ENCODE data around the gene RCOR3.
"Not testable (repeated sequence)": the region's sequence is repeated elsewhere in the genome, so short reads cannot be mapped to it uniquely, and the experiment has no call there.

The RCOR3 gene

DNA sequence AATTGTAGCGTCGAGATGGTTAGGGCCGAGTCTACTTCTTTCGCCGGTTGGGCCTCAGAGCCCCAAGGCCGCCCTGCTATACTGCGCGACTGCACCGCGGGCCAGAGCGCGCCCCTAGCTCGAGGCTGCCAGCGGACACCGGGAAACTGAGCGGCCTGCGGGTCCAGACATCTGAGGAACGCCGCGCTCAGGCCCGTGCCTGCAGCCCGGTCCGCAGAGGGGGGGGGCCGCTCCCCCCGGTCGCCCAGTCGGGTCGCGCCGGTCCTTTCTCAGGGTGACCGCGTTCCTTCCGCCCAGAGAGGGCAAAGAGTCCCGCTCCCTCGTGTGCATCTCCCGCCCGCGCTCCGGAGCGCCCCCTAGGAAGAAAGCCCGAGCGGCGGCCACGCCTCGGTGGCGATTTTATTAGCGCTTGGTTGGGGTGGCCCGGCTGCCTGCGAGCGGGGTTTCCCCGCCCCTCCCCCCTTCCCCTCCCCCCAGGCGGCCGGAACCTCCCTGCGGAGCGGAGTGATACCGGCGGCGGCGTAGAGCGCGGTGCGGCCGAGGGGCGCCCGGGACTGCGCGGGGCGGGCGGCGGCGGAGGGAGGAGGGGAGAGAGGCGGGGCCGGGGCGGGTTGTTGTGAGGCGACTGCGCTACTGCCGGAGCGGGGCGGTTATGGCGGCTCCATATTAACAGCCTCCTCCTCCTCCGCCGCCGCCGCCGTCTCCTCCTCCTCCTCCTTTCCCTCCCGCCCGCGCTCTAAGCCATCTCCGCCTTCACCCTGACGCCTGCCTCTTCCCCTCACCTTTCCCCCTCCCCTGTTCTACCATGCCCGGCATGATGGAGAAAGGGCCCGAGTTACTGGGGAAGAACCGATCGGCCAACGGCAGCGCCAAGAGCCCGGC is at the start of gene RCOR3:
RCOR3 (plus strand) TSS at position 611 of the 882 bp plus-strand sequence; CDS start at position 806, 195 bp downstream.
- DNase-seq (ENCODE audit: low read depth): peak; percentile 57

DNA sequence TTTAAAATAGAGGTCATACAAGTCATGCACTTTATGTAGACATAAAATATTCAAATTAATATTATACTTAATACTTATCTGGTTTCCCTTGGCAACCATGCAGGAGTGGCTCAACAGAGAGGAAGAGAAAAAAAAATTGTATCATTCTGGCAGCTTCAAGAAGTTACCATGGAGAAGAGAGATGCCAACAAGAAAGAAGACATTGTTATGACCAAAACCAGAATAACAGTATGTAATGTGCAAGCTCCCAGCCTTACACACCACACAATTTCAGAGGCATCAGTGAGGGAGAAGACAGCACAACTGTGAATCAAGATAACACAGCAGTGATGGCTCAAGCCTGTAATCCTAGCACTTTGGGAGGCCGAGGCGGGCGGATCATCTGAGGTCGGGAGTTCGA is 49.1 kb upstream of the RCOR3 start:
- DNase-seq (ENCODE audit: low read depth): no peak

DNA sequence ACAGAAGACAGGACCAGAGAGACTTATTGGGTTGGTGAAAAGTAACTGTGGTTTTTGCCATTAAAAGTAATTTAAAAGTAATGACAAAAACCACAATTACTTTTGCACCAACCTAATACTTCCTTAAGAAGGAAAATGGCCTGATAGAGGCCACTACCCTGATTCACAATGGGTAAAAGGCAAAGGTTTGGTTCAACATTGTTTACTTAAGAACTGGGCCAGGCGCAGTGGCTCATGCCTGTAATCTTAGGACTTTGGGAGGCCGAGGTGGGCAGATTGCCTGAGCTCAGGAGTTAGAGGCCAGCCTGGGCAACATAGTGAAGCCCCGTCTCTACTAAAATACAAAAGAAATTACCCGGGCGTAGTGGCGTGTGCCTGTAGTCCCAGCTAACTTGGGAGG is 48.2 kb upstream of the RCOR3 start:
- no peak for DNase-seq (ENCODE audit: low read depth)

DNA sequence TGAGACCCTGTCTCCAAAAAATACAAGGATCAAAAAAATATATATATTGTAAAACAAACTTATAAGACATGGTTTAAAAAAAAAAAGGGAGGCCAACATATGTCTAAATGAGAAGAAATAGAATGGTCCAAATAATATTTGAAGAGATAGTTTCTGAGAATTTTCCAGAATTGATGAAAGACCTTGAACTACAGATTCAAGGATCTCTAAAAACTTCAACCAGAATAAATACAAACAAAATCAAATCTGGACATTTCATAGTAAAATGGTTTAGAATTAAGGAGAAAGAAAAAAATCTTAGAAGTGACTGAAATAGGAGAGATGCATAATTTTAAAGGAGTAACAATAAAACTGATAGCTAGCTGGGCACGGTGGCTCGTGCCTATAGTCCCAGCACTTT is 45.5 kb upstream of the RCOR3 start:
- no peak for DNase-seq (ENCODE audit: low read depth)

DNA sequence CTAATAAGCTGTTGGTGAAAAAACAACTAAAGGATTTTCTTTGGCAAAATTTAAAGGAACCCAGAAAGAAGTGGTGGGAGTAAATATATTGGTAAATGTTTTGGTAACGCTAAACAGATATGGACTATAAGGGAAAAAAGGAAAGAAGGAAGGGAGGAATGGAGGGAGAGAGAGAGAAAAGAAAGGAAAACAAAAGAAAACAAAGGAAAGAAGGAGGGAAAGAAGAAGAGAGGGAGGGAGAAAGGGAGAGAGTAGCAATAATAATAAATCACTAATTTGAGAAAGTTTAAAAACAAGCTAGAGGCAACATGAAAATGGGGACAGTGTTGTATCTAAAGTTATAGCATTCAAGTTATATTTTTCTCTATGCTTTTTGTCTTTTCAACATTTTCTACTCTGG is 43.6 kb upstream of the RCOR3 start:
- no peak for DNase-seq (ENCODE audit: low read depth)

DNA sequence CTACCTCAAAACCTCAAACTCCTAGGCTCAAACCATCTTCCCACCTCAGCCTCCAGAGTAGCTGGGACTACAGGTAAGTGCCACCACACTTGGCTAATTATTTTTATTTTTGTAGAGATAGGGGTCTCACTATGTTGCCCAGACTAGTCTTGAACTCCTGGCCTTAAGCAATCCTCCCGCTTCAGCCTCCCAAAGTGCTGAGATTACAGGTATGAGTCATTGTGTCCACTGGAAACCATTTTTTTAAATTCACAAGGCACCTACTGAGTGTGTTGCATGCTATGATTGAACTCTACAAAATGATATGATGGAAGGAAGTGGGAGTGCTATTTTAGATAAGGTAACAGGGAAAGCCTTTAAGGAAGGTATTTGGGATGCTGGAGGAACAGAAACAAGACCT is 41.8 kb upstream of the RCOR3 start:
- DNase-seq (ENCODE audit: low read depth): no peak

DNA sequence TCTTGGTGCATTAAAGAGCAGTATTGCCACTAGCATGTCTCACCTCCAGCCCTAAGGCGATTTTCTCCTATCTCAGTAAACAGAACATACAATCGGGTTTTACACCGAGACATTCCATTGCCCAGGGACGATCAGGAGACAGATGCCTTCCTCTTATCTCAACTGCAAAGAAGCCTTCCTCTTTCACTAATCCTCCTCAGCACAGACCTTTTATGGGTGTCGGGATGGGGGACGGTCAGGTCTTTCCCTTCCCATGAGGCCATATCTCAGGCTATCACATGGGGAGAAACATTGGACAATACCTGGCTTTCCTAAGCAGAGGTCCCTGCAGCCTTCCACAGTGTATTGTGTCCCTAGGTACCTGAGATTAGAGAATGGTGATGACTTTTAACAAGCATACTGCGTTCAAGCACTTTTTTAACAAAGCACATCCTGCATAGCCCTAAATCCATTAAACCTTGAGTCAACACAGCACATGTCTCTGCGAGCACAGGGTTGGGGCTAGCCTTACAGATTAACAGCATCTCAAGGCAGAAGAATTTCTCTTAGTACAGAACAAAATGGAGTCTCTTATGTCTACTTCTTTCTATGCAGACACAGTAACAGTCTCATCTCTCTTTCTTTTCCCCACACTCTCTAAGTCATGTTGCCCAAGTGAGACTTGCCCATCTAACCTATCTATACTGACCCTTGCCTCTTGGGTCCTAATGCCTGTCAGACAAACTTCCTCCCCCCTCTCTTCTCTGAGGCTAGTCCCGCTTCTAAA is 36.5 kb upstream of the RCOR3 start:
- not testable (repeated sequence) for DNase-seq (ENCODE audit: low read depth)

DNA sequence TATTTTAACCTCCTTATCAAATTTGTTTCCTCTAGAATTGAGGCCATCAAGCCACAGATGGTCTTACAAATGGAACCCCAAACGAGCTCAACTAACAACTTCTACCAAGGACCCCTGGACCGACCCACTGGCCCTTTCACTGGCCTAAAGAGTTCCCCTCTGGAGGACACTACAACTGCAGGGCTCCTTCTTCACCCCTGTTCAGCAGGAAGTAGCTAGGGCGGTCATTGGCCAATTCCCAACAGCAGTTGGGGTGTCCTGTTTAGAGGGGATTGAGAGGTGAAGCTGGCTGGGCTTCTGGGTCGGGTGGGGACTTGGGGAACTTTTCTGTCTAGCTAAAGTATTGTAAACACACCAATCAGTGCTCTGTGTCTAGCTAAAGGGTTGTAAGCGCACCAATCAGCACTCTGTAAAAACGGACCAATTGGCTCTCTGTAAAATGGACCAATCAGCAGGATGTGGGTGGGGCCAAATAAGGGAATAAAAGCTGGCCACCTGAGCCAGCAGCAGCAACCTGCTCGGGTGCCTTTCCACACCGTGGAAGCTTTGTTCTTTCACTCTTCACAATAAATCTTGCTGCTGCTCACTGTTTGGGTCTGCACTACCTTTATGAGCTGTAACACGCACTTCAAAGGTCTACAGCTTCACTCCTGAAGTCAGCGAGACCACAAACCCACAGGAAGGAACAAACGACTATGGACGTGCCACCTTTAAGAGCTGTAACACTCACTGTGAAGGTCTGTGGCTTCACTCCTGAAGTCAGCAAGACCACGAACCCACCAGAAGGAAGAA is 30.4 kb upstream of the RCOR3 start:
- not testable (repeated sequence) for DNase-seq (ENCODE audit: low read depth)

DNA sequence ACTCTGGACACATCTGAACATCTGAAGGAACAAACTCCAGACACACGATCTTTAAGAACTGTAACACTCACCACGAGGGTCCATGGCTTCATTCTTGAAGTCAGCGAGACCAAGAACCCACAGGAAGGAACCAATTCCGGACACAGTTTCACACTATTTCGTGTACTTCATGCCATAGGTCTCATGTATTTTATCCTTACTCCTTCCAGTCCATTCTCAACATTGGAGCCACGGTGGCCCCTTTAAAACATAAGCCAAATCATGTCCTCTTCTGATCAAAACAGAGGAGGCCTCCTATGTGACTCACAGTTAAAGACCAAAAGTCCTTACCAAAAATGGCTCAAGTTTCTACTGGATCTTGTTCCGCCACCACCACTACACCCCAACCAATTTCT is 29.8 kb upstream of the RCOR3 start:
- no peak for DNase-seq (ENCODE audit: low read depth)

DNA sequence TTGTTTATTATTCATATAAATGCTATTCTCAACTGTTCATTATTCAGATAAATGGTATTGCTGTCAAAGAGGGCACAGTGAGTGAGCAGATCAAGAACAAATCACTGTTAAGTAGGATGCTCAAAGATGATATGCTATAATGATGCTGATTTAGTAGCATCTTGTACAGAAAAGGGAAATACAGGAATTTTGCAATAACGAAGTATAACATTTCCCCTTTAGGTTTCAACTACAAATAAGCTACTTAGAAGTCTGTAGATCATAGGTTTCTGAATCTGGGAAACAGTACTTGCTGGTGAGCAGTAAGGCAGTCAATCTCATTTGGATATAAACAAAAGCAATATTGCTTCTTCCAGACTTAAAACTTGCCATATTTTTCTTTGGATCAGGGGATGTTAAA is 27.3 kb upstream of the RCOR3 start:
- DNase-seq (ENCODE audit: low read depth): no peak

DNA sequence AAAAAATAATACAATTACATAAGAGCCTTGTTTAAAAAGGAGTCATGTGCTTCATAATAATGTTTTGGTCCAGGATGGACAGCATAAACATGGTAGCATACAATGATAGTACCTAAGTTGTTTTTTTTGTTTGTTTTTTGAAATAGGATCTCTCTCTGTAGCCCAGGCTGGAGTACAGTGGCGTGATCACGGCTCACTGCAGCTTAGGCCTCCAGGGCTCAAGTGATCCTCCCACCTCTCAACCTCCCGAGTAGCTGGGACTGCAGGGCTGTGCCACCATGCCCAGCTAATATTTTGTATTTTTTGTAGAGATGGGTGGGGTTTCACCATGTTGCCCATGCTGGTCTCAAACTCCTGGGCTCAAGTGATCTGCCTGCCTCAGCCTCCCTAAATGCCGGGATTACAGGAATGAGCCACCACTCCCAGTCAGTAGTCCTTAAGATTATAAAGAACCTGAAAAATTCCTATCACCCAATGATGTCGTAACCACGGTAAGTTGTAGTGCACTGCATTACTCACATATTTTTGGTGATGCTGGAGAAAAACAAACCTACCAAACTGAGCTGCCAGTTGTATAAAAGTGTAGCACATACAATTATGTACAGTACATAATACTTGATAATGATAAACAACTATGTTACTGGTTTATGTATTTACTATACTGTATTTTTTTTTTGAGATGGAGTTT is 22.4 kb upstream of the RCOR3 start:
- DNase-seq (ENCODE audit: low read depth): no peak

DNA sequence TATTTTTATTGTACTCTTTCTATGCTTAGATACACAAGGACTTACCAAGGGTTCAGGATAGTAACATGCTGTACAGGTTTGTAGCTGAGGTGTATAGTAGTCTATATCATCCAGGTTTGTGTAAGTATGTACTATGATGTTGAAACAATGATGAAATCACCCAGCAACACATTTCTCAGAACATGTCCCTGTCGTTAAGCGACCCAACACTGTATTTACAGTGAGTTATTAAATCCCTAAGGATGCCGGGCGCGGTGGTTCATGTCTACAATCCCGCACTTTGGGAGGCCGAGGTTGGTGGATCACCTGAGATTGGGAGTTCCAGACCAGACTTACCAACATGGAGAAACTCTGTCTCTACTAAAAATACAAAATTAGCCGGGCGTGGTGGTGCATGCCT is 21.6 kb upstream of the RCOR3 start:
- no peak for DNase-seq (ENCODE audit: low read depth)

DNA sequence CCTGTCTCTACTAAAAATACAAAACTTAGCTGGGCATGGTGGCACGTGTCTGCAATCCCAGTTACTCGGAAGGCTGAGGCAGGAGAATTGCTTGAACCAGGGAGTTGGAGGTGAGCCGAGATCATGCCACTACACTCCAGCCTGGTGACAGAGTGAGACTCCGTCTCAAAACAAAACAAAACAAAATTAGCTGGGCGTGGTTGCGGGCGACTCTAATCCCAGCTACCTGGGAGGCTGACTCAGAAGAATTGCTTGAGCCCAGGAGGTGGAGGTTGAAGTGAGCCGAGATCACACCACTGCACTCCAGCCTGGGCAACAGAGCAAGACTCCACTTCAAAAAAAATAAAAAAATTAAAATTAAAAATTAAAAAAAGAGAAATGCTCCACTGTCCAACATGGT is 18.6 kb upstream of the RCOR3 start:
- DNase-seq (ENCODE audit: low read depth): not testable (repeated sequence)

DNA sequence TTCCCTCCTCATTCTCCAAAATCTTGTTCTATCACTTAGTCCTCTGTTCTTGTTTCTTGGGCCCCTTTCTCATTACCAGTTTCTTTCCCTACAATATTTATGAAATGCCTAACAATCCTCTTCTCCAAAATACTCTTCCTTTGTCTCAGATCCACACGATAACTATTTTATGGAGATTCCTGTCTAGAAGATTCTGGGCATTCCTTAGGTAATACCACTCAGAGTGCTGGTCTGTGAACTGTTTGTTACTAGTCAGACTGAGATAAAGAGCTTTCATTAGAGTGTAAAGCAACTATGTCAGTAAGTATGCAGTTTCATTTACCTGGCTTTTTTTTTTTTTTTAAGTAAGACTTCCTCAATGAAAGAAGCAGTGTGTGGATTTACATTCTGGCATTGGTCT is 18.1 kb upstream of the RCOR3 start:
- DNase-seq (ENCODE audit: low read depth): no peak

DNA sequence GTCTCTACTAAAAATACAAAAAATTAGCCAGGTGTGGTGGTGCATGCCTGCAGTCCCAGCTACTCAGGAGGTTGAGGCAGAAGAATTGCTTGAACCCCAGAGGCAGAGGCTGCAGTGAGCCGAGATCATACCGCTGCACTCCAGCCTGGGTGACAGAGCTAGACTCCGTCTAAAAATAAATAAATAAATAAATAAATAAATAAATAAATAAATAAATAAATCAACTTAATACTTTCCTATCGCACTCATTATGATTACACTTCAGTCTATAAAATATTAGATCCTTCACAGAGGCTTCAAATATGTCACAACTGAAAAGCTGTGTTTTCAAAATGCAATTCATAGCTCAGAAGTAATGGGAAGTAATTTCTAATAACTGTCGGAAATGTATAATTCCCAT is 15.5 kb upstream of the RCOR3 start:
- not testable (repeated sequence) for DNase-seq (ENCODE audit: low read depth)

DNA sequence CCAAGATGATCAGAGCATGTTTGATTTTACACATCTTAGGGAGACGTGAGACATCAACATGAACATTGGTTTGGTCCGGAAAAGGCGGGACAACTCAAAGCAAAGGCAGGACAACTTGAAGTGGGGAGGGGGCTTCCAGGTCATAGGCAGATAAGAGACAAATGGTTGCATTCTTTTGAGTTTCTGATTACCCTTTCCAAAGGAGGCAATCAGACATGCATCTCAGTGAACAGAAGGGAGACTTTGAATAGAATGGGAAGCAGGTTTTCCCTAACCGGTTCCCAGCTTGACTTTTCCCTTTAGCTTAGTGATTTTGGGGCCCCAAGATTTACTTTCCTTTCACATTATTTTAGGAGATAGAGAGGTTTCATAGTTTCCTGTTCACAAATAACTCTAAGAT is 12.6 kb upstream of the RCOR3 start:
- not testable (repeated sequence) for DNase-seq (ENCODE audit: low read depth)

DNA sequence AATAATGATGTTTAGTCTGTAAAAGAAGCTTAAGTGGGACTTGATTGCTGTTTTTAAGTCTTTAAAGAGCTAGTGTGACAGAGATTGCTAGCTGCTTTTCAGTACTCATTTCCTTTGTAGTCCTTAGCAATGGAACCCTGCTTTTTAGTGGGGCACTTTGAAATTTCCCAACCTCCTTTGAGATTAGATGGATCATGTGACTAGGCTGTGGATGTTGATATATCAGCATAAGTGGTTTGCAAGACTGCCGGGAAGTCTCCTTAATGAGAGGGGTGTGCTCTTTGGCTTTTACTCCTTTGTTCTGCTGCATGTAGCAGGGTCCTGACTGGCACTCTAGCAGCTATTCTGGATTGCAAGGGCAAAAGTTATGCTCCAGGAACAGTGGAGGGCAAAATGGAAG is 11.2 kb upstream of the RCOR3 start:
- no peak for DNase-seq (ENCODE audit: low read depth)

DNA sequence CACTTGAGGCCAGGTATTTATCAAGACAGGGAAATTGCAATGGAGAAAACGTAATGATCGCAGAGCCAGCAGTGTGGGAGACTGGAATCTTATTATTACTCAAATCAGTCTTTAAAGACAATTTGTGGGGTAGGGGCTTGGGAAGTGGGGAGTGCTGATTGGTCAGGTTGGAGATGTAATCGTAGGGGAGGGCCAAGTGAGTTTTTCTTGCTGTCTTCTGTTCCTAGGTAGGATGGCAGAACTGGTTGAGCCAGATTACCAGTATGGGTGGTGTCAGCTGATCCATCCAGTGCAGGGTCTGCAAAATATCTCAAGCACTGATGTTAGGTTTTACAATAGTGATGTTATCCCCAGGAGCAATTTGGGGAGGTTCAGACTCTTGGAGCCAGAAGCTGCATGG is 9.6 kb upstream of the RCOR3 start:
- not testable (repeated sequence) for DNase-seq (ENCODE audit: low read depth)

DNA sequence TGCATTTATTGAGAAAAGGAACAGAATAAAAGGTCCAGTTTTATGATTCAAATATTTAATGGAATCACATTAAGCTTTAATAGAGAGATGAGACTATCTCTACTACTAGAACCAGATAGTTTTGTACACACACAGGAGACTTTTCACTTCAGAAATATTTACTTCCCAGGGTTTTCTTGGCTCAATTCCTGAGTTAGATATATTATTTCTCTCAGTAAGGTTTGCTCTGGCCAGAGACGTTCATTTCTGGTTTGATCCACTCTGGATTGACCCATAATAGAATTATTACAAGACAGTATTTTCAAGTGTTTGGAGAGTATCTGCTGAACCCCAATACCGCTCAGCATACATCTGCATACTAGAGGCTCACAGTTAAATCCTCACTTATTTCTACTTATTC is 1.3 kb upstream of the RCOR3 start:
- no peak for DNase-seq (ENCODE audit: low read depth)

DNA sequence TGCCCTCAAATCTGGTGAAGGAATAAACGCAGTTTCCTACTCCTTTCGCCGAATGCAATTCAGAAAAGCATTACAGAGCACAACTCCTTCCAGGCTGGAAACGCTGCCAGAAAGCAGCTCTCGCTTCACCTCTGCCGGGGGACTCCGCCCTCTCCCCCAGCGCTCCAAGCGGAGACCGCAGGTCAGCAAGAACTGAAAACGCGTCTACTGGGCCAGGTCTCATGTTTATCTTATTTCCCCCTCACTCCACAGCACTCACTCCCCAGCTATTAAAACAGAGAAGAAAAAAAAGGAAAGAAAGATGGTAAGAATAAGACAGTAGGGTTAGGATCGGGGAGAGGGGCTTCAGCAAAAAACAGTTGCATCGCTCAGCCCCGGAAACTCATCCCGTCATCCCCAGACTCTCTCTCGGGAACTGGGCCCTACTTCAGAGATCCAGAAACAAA is 833 bp upstream of the RCOR3 start:
- DNase-seq (ENCODE audit: low read depth): peak; percentile 41

DNA sequence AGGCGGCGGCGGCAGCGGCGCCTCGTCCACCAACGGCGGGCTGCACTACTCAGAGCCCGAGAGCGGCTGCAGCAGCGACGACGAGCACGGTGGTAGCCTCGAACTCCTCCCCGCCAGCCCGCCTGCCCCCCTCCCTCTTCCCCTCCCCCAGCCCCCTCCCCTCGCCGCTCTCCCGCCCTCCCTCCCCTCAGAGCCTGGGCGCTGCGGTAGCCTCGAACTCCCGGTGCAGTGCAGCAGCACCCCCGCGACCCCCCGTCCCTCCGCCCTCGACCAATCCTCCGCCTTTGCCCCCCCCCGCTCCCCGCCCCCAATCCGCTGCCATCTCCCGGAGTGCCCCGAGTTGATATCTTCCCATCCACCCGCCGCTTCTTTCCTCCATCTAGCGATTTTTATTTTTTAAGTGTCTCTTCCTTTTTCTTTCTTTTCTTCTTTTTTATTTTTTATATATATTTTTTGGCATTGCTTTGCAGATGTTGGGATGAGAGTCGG is 516 bp downstream of the RCOR3 start:
- no peak for DNase-seq (ENCODE audit: low read depth)
